HepG2 (cell line): Measurements from ENCODE around the gene SHANK2. TPM values are rescaled to one million over a fixed set of nuclear protein-coding genes. Genes with fewer than 3 reads are reported as not detected.

Experiments
- ZNF318 ChIP-seq: sonication (generic); formaldehyde crosslinking; IDR thresholded peaks from 2 replicates; pipeline ENCODE4 v1.4.0; 2020; ENCODE audit warnings: mild to moderate bottlenecking, missing genetic modification reagents
- ZNF883 ChIP-seq: sonication (generic); formaldehyde crosslinking; IDR thresholded peaks from 2 replicates; pipeline ENCODE4 v1.5.1; 2020; ENCODE audit warnings: mild to moderate bottlenecking, missing genetic modification reagents; ENCODE audit errors: not compliant biosample characterization
- polyA plus RNA-seq, 8 experiments: library from polyadenylated mRNA; depleted of rRNA in 3 of 8; stranded (reverse) in 7 of 8; unstranded in 1 of 8; fragments of >200 nt; fragmentation: Illumina TruSeq in 4 of 8; extraction: Trizol in 4 of 8; gene quantifications; 2 replicates each; pipeline versions ENCODE4 v1.2.1 to v1.2.3, GENCODE V29; 2011 to 2016; ENCODE audit warnings: low read depth in 4 of 8, missing spikeins in 1 of 8, mixed read lengths in 1 of 8; ENCODE audit not compliant: insufficient read depth in 1 of 8
- total RNA-seq, 5 experiments: library from RNA; depleted of rRNA; stranded (reverse); fragments of >200 nt; fragmentation: Illumina TruSeq; extraction: Trizol; gene quantifications; 2 replicates each; pipeline ENCODE4 v1.2.3, GENCODE V29; 2016; ENCODE audit warnings: low read depth in 1 of 5

SHANK2 gene
- total and polyA plus RNA-seq, 2 of the 13 experiments (the other 11 are each of a cell fraction or from before 2014, with no cell fraction given) = 10.2 to 13.0 TPM

- TF ChIP-seq ZNF318 (CRISPR knock-in tag) (no peak), ZNF883 (CRISPR knock-in tag) (peak; percentile 32)
Observed at GRCh38 chr11:71266114-71266833, 13.9 kb upstream of the SHANK2 start (continued).
